ENCODE results near the gene ICE2.
A peak's percentile ranks its signal among the peaks of the same experiment; 100 is the strongest.

Gene ICE2

GRCh38 chr15:60520825-60521368, 42.0 kb upstream of the ICE2 start:
- peak; percentile 75 for TF ChIP-seq CTCF (IDR thresholded peaks at IDR 0.05; ENCODE audit: borderline replicate concordance, insufficient read depth, low read depth, low read length)
- no peak overlapping the region for H3K4me3 ChIP-seq (ENCODE audit: low read depth, low read length)

- TF ChIP-seq CTCF (IDR thresholded peaks at IDR 0.05; ENCODE audit: borderline replicate concordance, insufficient read depth, low read depth, low read length): no peak
- no peak overlapping the region for H3K4me3 ChIP-seq (ENCODE audit: low read depth, low read length)
These were observed 41.3 kb upstream of the ICE2 start for GRCh38 chr15:60520013-60520824.

GRCh38 chr15:60519218-60519617, 40.3 kb upstream of the ICE2 start:
- no peak for TF ChIP-seq CTCF (IDR thresholded peaks at IDR 0.05; ENCODE audit: borderline replicate concordance, insufficient read depth, low read depth, low read length)
- no peak overlapping the region for H3K4me3 ChIP-seq (ENCODE audit: low read depth, low read length)

- no peak overlapping the region for H3K4me3 ChIP-seq (ENCODE audit: low read depth, low read length)
- TF ChIP-seq CTCF (IDR thresholded peaks at IDR 0.05; ENCODE audit: borderline replicate concordance, insufficient read depth, low read depth, low read length): no peak
These were observed 39.6 kb upstream of the ICE2 start for GRCh38 chr15:60518511-60518910.

- no peak for TF ChIP-seq CTCF (IDR thresholded peaks at IDR 0.05; ENCODE audit: borderline replicate concordance, insufficient read depth, low read depth, low read length)
These were observed 35.4 kb upstream of the ICE2 start for GRCh38 chr15:60514261-60514881.

GRCh38 chr15:60513676-60514075, 34.7 kb upstream of the ICE2 start:
- no peak overlapping the region for H3K4me3 ChIP-seq (ENCODE audit: low read depth, low read length)
- TF ChIP-seq CTCF (IDR thresholded peaks at IDR 0.05; ENCODE audit: borderline replicate concordance, insufficient read depth, low read depth, low read length): no peak

More at GRCh38 chr15:60514261-60514881, 35.4 kb upstream of the ICE2 start:
- H3K4me3 ChIP-seq (ENCODE audit: low read depth, low read length): no peak overlapping the region
